HEK293 (cell line): ENCODE measurements around the gene ZNF799.
"Not testable (repeated sequence)": the region's sequence is repeated elsewhere in the genome, so short reads cannot be mapped to it uniquely, and the experiment has no call there.

Experiments
- CTCF ChIA-PET: fragments of 350-600 bp; formaldehyde crosslinking; extraction: SDS; loops from one replicate; lab custom pipeline; 2021; ENCODE audit warnings: antibody characterized with exemption; lab: Yijun Ruan, JAX
- POLR2A ChIA-PET: fragments of 300-600 bp; formaldehyde crosslinking; extraction: SDS; loops from one replicate; lab custom pipeline; 2020; ENCODE audit warnings: antibody characterized with exemption, inconsistent platforms; lab: Yijun Ruan, JAX
- H3K27ac ChIP-seq: fragments of 200-500 bp; sonication (Bioruptor generic); 2 replicates; pipeline ENCODE4 v1.5.1; 2014; ENCODE audit warnings: low read depth, low read length, control low read depth, inconsistent platforms; ENCODE audit errors: extremely low read depth
- H3K36me3 ChIP-seq, 2 experiments: fragments of 200-500 bp in 1 of 2; sonication (Bioruptor generic) in 1 of 2; 1 replicate in 1 of 2; 2 replicates in 1 of 2; pipeline ENCODE4 v1.5.1; 2014 to 2017; ENCODE audit warnings: inconsistent platforms in 2 of 2, low read length in 2 of 2; ENCODE audit not compliant: control insufficient read depth in 2 of 2, insufficient read depth in 1 of 2
- H3K4me1 ChIP-seq: fragments of 200-500 bp; sonication (Bioruptor generic); 2 replicates; pipeline ENCODE4 v1.5.1; 2014; ENCODE audit warnings: mild to moderate bottlenecking, low read length, inconsistent platforms; ENCODE audit not compliant: control insufficient read depth, insufficient read depth
- H3K4me3 ChIP-seq: 2 replicates; pipeline ENCODE4 v1.5.1; 2011; ENCODE audit warnings: low read depth, mild to moderate bottlenecking, control low read depth, low read length, moderate library complexity
- H3K9me3 ChIP-seq: fragments of 200-500 bp; sonication (Bioruptor generic); 2 replicates; pipeline ENCODE4 v1.5.1; 2014; ENCODE audit warnings: low read depth, low read length, inconsistent platforms; ENCODE audit not compliant: control insufficient read depth, insufficient read depth
- GLIS1 ChIP-seq: fragments of 450-650 bp; formaldehyde crosslinking; IDR thresholded peaks from 2 replicates; pipeline ENCODE4 v1.5.1; 2016; ENCODE audit warnings: missing biosample characterization, missing genetic modification characterization
- KLF1 ChIP-seq: fragments of 450-650 bp; formaldehyde crosslinking; IDR thresholded peaks from 2 replicates; pipeline ENCODE4 v1.5.1; 2016; ENCODE audit warnings: missing biosample characterization, missing genetic modification characterization
- SCRT1 ChIP-seq: fragments of 450-650 bp; formaldehyde crosslinking; IDR thresholded peaks from 2 replicates; pipeline ENCODE4 v1.5.1; 2016; ENCODE audit warnings: missing biosample characterization, missing genetic modification characterization, borderline replicate concordance
- SP3 ChIP-seq: fragments of 450-650 bp; formaldehyde crosslinking; IDR thresholded peaks from 2 replicates; pipeline ENCODE4 v1.5.1; 2016; ENCODE audit warnings: missing biosample characterization, missing genetic modification characterization
- ZBTB1 ChIP-seq: fragments of 450-650 bp; formaldehyde crosslinking; IDR thresholded peaks from 2 replicates; pipeline ENCODE4 v1.5.1; 2016; ENCODE audit warnings: missing biosample characterization, missing genetic modification characterization
- ZBTB17 ChIP-seq: fragments of 450-650 bp; formaldehyde crosslinking; IDR thresholded peaks from 2 replicates; pipeline ENCODE4 v1.5.1; 2016; ENCODE audit warnings: missing biosample characterization, missing genetic modification characterization
- ZNF146 ChIP-seq: fragments of 450-650 bp; formaldehyde crosslinking; IDR thresholded peaks from 2 replicates; pipeline ENCODE4 v1.5.1; 2016; ENCODE audit warnings: missing biosample characterization, missing genetic modification characterization
- ZNF214 ChIP-seq: fragments of 450-650 bp; formaldehyde crosslinking; IDR thresholded peaks from 2 replicates; pipeline ENCODE4 v1.5.1; 2017; ENCODE audit warnings: missing biosample characterization, mild to moderate bottlenecking, missing genetic modification characterization, borderline replicate concordance
- ZNF221 ChIP-seq: fragments of 450-650 bp; formaldehyde crosslinking; IDR thresholded peaks from 2 replicates; pipeline ENCODE4 v1.5.1; 2017; ENCODE audit warnings: missing biosample characterization, missing genetic modification characterization, borderline replicate concordance
- ZNF280D ChIP-seq: fragments of 450-650 bp; formaldehyde crosslinking; IDR thresholded peaks from 2 replicates; pipeline ENCODE4 v1.5.1; 2016; ENCODE audit warnings: missing biosample characterization, missing genetic modification characterization
- ZNF335 ChIP-seq: fragments of 450-650 bp; formaldehyde crosslinking; conservative IDR thresholded peaks from 2 replicates; pipeline ENCODE4 v1.5.1; 2016; ENCODE audit warnings: missing biosample characterization, missing genetic modification characterization
- ZNF37A ChIP-seq: fragments of 450-650 bp; IDR thresholded peaks from 2 replicates; pipeline ENCODE4 v1.5.1; 2018; ENCODE audit warnings: missing biosample characterization, missing genetic modification characterization
- ZNF391 ChIP-seq: fragments of 450-650 bp; formaldehyde crosslinking; IDR thresholded peaks from 2 replicates; pipeline ENCODE4 v1.5.1; 2016; ENCODE audit warnings: low read depth, missing biosample characterization, missing genetic modification characterization, borderline replicate concordance
- ZNF473 ChIP-seq: fragments of 450-650 bp; formaldehyde crosslinking; IDR thresholded peaks from 2 replicates; pipeline ENCODE4 v1.5.1; 2017; ENCODE audit warnings: missing biosample characterization, missing genetic modification characterization
- ZNF707 ChIP-seq: fragments of 450-650 bp; formaldehyde crosslinking; IDR thresholded peaks from 2 replicates; pipeline ENCODE4 v1.5.1; 2016; ENCODE audit warnings: missing biosample characterization, missing genetic modification characterization
- ZNF776 ChIP-seq: fragments of 450-650 bp; formaldehyde crosslinking; IDR thresholded peaks from 2 replicates; pipeline ENCODE4 v1.5.0; 2017; ENCODE audit warnings: missing biosample characterization, missing genetic modification characterization, borderline replicate concordance
- ZNF777 ChIP-seq: fragments of 450-650 bp; formaldehyde crosslinking; IDR thresholded peaks from 2 replicates; pipeline ENCODE4 v1.5.1; 2017; ENCODE audit warnings: missing biosample characterization, missing genetic modification characterization, borderline replicate concordance
- ZNF837 ChIP-seq: fragments of 450-650 bp; formaldehyde crosslinking; IDR thresholded peaks from 2 replicates; pipeline ENCODE4 v1.5.1; 2016; ENCODE audit warnings: missing biosample characterization, missing genetic modification characterization
- TF ChIP-seq, protein P1 (sequence below): fragments of 450-650 bp; formaldehyde crosslinking; IDR thresholded peaks from 2 replicates; pipeline ENCODE4 v1.5.1; 2016; ENCODE audit warnings: missing biosample characterization, missing genetic modification characterization

ZNF799 gene

DNA sequence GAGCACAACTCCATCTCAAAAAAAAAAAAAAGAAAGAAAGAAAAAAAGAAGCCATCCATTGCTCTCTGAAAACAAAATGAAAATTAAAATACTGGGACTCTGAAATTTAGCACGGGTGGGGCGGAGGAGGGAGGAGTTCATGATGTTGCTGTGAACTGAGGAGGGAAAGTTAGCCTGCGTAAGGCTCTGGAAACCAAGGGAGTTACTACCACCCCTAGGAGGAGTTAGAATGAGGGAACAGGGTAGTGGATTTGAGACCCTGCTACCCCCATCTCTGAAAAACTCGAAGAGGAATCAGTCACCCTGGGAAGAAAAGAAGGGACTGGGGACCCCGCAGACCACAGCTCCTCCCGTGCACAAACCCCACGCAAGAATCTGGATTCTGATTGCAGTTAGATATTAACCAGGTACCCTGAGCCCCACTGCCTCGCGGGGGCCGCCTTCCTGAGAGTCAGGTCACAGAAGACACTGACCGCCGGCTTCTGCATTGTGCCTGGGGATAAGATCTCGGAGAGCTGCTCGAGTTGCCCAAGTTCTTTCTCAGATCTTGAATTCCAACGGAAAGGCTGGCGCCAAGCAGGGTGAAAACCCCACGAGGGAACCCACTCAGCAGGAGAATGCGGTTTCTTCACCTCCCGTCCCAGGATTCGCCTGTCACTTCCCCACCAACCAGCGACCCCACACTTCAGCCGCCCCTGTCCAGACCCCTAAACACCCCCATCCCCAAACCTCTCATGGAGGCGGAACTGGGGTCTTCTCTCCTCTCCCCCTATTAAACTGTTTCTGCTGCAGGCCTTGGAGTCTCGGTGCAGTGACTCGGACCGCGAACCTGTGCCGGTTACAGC lies 36.5 kb downstream of the ZNF799 start:
- H3K4me3 ChIP-seq: peak overlapping the region; percentile 53
- POLR2A ChIA-PET: interaction anchor here (1.3 to 2.2 kb wide), 6 partner anchors 32 to 208 kb away, joined by 5 to 28 read pairs (median 8); partner anchors contain the start of genes ZNF136, ZNF563, ZNF625 and ZNF709
- H3K36me3 ChIP-seq: peaks cover 0 to 3% of the 10 kb centered on the region in 2 experiments; a peak in 1 of 3 replicates
- CTCF ChIA-PET: interaction anchor here (0.6 to 1.3 kb wide), 4 partner anchors 36 to 506 kb away, joined by 3 read pairs; partner anchors contain the start of gene ZNF799
- no peaks in the 10 kb centered on the region; the same call in 1 of the 2 replicates for H3K9me3 ChIP-seq
- no peak overlapping the region for H3K27ac ChIP-seq
- H3K4me1 ChIP-seq: no peaks in the 10 kb centered on the region
- TF ChIP-seq ZNF335 (peak; percentile 2; the same call in 1 of the 2 replicates), ZNF776 (tag by site-specific recombination) (no peak)

- H3K9me3 ChIP-seq, POLR2A ChIA-PET: not testable (repeated sequence)
These were observed 38.8 kb downstream of the ZNF799 start for GRCh38 chr19:12362236-12362635.

GRCh38 chr19:12353375-12353774 lies 47.7 kb downstream of the ZNF799 start:
- CTCF ChIA-PET: no interaction called here
- no peaks in the 10 kb centered on the region for H3K9me3 ChIP-seq
- H3K4me1 ChIP-seq: no peaks in the 10 kb centered on the region
- H3K27ac ChIP-seq: no peak overlapping the region
- no peak overlapping the region for H3K4me3 ChIP-seq
- no peak for TF ChIP-seq ZNF391 (tag by site-specific recombination)
- TF ChIP-seq ZNF777: no peak
- TF ChIP-seq ZNF473 (tag by site-specific recombination): no peak
- no peak for TF ChIP-seq SP3 (tag by site-specific recombination)
- no peak for TF ChIP-seq ZNF837 (tag by site-specific recombination)
- TF ChIP-seq SCRT1 (tag by site-specific recombination): no peak
- no peak for TF ChIP-seq ZNF146 (tag by site-specific recombination)
- no peak for TF ChIP-seq GLIS1 (tag by site-specific recombination)
- TF ChIP-seq ZBTB17: no peak
- TF ChIP-seq ZNF214: no peak
- TF ChIP-seq, protein P1, sequence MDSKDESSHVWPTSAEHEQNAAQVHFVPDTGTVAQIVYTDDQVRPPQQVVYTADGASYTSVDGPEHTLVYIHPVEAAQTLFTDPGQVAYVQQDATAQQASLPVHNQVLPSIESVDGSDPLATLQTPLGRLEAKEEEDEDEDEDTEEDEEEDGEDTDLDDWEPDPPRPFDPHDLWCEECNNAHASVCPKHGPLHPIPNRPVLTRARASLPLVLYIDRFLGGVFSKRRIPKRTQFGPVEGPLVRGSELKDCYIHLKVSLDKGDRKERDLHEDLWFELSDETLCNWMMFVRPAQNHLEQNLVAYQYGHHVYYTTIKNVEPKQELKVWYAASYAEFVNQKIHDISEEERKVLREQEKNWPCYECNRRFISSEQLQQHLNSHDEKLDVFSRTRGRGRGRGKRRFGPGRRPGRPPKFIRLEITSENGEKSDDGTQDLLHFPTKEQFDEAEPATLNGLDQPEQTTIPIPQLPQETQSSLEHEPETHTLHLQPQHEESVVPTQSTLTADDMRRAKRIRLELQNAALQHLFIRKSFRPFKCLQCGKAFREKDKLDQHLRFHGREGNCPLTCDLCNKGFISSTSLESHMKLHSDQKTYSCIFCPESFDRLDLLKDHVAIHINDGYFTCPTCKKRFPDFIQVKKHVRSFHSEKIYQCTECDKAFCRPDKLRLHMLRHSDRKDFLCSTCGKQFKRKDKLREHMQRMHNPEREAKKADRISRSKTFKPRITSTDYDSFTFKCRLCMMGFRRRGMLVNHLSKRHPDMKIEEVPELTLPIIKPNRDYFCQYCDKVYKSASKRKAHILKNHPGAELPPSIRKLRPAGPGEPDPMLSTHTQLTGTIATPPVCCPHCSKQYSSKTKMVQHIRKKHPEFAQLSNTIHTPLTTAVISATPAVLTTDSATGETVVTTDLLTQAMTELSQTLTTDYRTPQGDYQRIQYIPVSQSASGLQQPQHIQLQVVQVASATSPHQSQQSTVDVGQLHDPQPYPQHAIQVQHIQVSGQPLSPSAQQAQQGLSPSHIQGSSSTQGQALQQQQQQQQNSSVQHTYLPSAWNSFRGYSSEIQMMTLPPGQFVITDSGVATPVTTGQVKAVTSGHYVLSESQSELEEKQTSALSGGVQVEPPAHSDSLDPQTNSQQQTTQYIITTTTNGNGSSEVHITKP (tag by site-specific recombination): no peak
- no peak for TF ChIP-seq ZNF280D
- TF ChIP-seq ZNF221 (tag by site-specific recombination): no peak
- no peak for TF ChIP-seq ZNF37A (tag by site-specific recombination)
- no peak for TF ChIP-seq ZBTB1 (tag by site-specific recombination)
- no peak for TF ChIP-seq ZNF707
- TF ChIP-seq KLF1 (tag by site-specific recombination): no peak
- H3K36me3 ChIP-seq: peaks cover 0 to 15% of the 10 kb centered on the region in 2 experiments; a peak in 1 of 3 replicates
- POLR2A ChIA-PET: no interaction called here

More at GRCh38 chr19:12362236-12362635, 38.8 kb downstream of the ZNF799 start:
- H3K27ac ChIP-seq, H3K4me1 ChIP-seq, H3K36me3 ChIP-seq, H3K4me3 ChIP-seq, CTCF ChIA-PET: not testable (repeated sequence)
